ENCODE data around the gene MAN2A2.

The MAN2A2 gene

GRCh38 chr15:90942354-90943120, 39.4 kb downstream of the MAN2A2 start:
- DNase-seq (ENCODE audit: low read depth in 2 of 2), result no peak

- no peak for DNase-seq (ENCODE audit: low read depth in 2 of 2)
Observed at GRCh38 chr15:90945091-90945490, 42.0 kb downstream of the MAN2A2 start.

- no peak for DNase-seq (ENCODE audit: low read depth in 2 of 2)
Observed at GRCh38 chr15:90946538-90946937, 43.4 kb downstream of the MAN2A2 start.

GRCh38 chr15:90946941-90947576, 44.0 kb downstream of the MAN2A2 start:
- DNase-seq (ENCODE audit: low read depth in 2 of 2), result no peak

- DNase-seq (ENCODE audit: low read depth in 2 of 2), result no peak
Observed at GRCh38 chr15:90947577-90948357, 44.7 kb downstream of the MAN2A2 start.

- no peak for DNase-seq (ENCODE audit: low read depth in 2 of 2)
Observed at GRCh38 chr15:90948506-90948905, 45.4 kb downstream of the MAN2A2 start.

GRCh38 chr15:90949979-90950675, 47.0 kb downstream of the MAN2A2 start:
- DNase-seq (ENCODE audit: low read depth in 2 of 2), result no peak

GRCh38 chr15:90950676-90951075, 47.6 kb downstream of the MAN2A2 start:
- no peak for DNase-seq (ENCODE audit: low read depth in 2 of 2)

- DNase-seq (ENCODE audit: low read depth in 2 of 2), result no peak
Observed at GRCh38 chr15:90952901-90953677, 50.0 kb downstream of the MAN2A2 start.

- no peak for DNase-seq (ENCODE audit: low read depth in 2 of 2)
Observed at GRCh38 chr15:90953947-90954711, 51.0 kb downstream of the MAN2A2 start.

GRCh38 chr15:90954712-90955623, 51.9 kb downstream of the MAN2A2 start, which contains the start of gene RCCD1:
RCCD1 (plus strand) TSS chr15:90954884; CDS start chr15:90956735, 1,851 bp downstream.
- peak; percentile 91 for DNase-seq (ENCODE audit: low read depth in 2 of 2)

- DNase-seq (ENCODE audit: low read depth in 2 of 2), result no peak
Observed at GRCh38 chr15:90955624-90956273, 52.6 kb downstream of the MAN2A2 start.

- peak; percentile 55 to 59 for DNase-seq (ENCODE audit: low read depth in 2 of 2)
Observed at GRCh38 chr15:90956274-90957030, 53.4 kb downstream of the MAN2A2 start.

- DNase-seq (ENCODE audit: low read depth in 2 of 2), result no peak
Observed at GRCh38 chr15:90957031-90957790, 54.1 kb downstream of the MAN2A2 start.

GRCh38 chr15:90957791-90958190, 54.7 kb downstream of the MAN2A2 start:
- DNase-seq (ENCODE audit: low read depth in 2 of 2), result no peak

- DNase-seq (ENCODE audit: low read depth in 2 of 2), result no peak
Observed at GRCh38 chr15:90959028-90959595, 56.0 kb downstream of the MAN2A2 start.

GRCh38 chr15:90959894-90960293, 56.8 kb downstream of the MAN2A2 start:
- DNase-seq (ENCODE audit: low read depth in 2 of 2), result no peak
